ENCODE measurements around the gene CD40.

The CD40 gene
- 0.67 to 3.7 (median 1.8) reads per million in 9 experiments for total RNA-seq

DNA sequence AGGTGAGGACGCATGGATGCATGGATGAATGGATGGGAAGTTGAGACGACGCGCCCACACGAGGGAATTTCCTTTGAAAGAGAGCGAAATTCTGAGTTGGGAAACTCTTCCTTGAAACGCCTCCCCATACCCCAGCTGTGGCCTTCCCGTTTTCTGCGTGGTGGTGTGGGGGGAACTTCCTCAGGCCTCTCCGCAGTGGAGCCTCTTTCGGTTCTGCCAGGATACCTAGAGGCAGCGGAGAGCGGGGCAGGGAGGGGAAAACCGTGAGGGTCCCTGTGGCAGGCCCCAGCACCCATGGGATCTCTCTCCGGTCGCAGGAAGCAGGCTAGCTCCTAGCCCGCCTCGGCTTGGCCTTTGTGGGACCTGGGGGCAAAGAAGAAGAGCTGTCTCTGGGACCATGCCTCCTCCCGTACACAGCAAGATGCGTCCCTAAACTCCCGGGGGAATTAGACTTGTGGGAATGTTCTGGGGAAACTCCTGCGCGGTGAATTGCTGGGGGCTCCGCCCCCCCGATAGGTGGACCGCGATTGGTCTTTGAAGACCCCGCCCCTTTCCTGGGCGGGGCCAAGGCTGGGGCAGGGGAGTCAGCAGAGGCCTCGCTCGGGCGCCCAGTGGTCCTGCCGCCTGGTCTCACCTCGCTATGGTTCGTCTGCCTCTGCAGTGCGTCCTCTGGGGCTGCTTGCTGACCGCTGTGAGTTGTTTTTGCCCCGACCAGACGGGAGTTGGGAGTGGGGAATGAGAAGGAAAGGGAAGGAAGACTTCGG is at the start of gene CD40:
Gene CD40 (plus strand): TSS at position 611 of the 764 bp plus-strand sequence. CDS start 30 bp downstream, at position 641.
- peak; percentile 89 for ATAC-seq (replicated peaks)
- peaks cover 2% of the 10 kb centered on the region for H3K36me3 Mint-ChIP-seq (ENCODE audit: insufficient read depth)
- peak; percentile 53 to 56 (median 54) for DNase-seq
- no peaks in the 10 kb centered on the region for H3K9me3 Mint-ChIP-seq
- H3K4me3 Mint-ChIP-seq = peak within 1 kb of the TSS; percentile 95 to 97
- peaks cover 8 to 15% of the 10 kb centered on the region in 2 donors for H3K4me1 Mint-ChIP-seq (ENCODE audit: low read depth in 2 of 2)
- peaks cover 7 to 33% of the 10 kb centered on the region in 2 donors for H3K27me3 Mint-ChIP-seq
- peak within 1 kb of the TSS; percentile 93 to 94 for H3K27ac Mint-ChIP-seq

DNA sequence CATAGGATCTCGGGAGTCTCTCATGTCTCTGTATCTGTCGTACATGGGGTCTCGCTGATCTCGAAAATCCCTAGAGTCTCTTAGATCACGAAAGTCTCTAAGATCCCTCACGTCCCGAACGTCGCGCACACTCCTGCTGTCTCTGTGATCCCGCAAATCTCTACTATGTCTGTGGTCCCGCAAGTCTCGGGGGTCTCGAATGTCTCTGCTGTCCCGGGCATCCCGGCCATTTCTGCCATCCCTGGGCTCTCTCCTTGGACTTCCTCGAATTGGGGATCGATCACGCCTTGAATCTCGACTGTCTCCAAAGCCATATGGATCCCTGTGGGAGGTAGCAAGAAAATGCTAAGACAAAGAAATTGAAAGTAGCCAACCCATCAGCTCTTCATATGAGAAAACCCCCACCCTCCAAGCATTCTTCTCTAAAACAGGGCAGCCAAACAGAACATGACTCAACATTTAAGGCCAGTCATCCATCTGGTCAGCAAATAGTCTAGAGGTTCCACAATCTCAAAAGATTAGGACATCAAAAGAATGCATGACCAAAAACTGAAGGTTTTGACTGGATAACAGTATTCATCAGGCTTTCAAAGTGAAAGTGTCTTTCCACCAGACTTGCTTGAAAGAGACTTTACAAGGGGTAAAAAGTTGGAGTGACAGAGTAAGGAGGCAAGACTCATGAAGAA is 47.8 kb upstream of the CD40 start:
- peaks cover 3 to 14% of the 10 kb centered on the region in 2 donors for H3K4me1 Mint-ChIP-seq (ENCODE audit: low read depth in 2 of 2)
- no peak for DNase-seq
- no peak overlapping the region for H3K27ac Mint-ChIP-seq
- ATAC-seq (replicated peaks) = no peak
- H3K36me3 Mint-ChIP-seq (ENCODE audit: insufficient read depth) = peaks cover 36% of the 10 kb centered on the region
- H3K27me3 Mint-ChIP-seq = no peaks in the 10 kb centered on the region
- no peaks in the 10 kb centered on the region for H3K9me3 Mint-ChIP-seq
- H3K4me3 Mint-ChIP-seq = no peak overlapping the region

DNA sequence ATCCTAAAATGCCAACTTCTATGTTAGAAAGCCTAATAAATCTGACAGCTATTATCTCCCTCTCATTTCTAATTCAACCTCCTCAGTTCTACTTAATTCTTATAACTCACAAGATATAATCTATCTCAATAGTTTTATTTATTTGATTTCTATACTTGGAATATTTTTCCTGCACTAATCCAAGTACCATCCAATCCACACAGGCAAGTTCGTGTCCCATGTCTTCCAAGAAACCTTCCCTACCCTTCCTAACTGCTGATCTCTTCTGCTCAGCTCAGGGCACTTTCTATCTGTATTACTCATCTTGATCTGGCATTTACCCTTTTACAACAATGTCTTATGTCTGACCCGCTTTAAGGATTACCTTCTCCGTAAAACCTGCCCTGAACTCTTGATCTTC is 46.5 kb upstream of the CD40 start:
- no peak for DNase-seq
- H3K27ac Mint-ChIP-seq = no peak overlapping the region
- no peaks in the 10 kb centered on the region for H3K27me3 Mint-ChIP-seq
- no peak for ATAC-seq (replicated peaks)
- peaks cover 3 to 14% of the 10 kb centered on the region in 2 donors for H3K4me1 Mint-ChIP-seq (ENCODE audit: low read depth in 2 of 2)
- H3K4me3 Mint-ChIP-seq = no peak overlapping the region
- no peaks in the 10 kb centered on the region for H3K9me3 Mint-ChIP-seq
- H3K36me3 Mint-ChIP-seq (ENCODE audit: insufficient read depth) = peaks cover 28% of the 10 kb centered on the region

DNA sequence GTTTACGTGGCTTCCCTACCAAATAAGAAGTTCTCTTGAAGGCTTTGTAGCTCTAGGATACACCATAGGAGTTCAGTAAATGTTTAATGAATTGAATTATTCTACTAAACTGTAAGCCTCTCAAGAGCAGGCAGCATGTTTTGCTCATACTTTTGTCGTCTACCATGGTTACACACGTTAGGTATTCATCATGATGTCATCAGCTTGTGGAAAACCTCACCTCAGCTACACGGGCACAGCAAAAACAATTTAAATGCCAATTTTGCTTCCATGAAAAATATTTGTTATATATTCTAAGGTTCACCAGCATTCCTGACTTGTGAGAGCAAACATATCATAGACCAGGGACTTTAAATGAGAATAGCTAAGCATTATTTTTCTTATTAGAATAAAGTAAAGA is 45.1 kb upstream of the CD40 start:
- H3K4me3 Mint-ChIP-seq = no peak overlapping the region
- no peaks in the 10 kb centered on the region for H3K9me3 Mint-ChIP-seq
- no peak overlapping the region for H3K27ac Mint-ChIP-seq
- H3K27me3 Mint-ChIP-seq = no peaks in the 10 kb centered on the region
- DNase-seq (no peak), ATAC-seq (replicated peaks) (no peak)
- peaks cover 15% of the 10 kb centered on the region for H3K36me3 Mint-ChIP-seq (ENCODE audit: insufficient read depth)
- peaks cover 3 to 19% of the 10 kb centered on the region in 2 donors for H3K4me1 Mint-ChIP-seq (ENCODE audit: low read depth in 2 of 2)

DNA sequence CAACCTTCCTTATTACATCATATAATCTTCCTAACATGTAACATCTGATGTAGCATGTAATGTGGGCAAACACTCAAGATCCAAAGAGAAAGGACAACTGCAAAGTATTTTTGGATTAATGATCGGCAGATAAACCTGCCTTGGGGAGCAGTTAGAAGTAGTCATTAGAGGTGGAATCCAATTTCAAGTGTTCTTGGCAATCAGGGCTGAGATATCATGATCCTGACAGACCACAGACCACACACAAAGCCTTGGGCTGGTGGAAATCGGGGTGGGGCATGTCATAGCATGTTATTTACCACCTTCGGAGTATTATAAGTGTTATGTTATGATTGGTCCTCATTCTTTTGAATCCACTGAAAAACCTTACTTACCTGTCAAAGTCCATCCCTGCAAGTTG is 44.7 kb upstream of the CD40 start:
- H3K36me3 Mint-ChIP-seq (ENCODE audit: insufficient read depth) = peaks cover 14% of the 10 kb centered on the region
- no peaks in the 10 kb centered on the region for H3K27me3 Mint-ChIP-seq
- no peaks in the 10 kb centered on the region for H3K9me3 Mint-ChIP-seq

DNA sequence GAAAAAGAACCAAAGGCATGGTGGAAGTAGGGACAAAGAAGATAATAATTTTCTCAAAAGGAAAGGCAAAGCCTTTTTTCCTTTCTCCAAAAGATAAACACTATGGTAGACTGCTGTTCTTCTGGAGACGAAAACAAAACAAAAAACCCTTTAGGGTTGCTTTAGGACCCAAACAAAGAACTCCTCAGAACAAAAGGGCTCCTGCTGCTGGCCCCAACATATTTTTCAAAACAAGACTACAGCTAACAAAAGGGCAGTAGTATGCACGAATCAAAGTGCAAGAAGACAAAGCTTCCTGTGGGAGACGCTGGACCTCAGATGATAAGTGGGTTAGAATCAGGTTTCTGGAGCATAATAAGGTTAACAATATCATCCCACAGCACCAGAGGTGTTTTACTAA is 44.1 kb upstream of the CD40 start:
- H3K27ac Mint-ChIP-seq = peak overlapping the region in 1 of 2 donors; percentile 71
- H3K36me3 Mint-ChIP-seq (ENCODE audit: insufficient read depth) = peaks cover 13% of the 10 kb centered on the region
- H3K9me3 Mint-ChIP-seq = no peaks in the 10 kb centered on the region
- DNase-seq (no peak), ATAC-seq (replicated peaks) (no peak)
- peaks cover 3 to 18% of the 10 kb centered on the region in 2 donors for H3K4me1 Mint-ChIP-seq (ENCODE audit: low read depth in 2 of 2)
- no peaks in the 10 kb centered on the region for H3K27me3 Mint-ChIP-seq
- no peak overlapping the region for H3K4me3 Mint-ChIP-seq

More for the DNA sequence above, 44.7 kb upstream of the CD40 start:
- no peak for DNase-seq
- Mint-ChIP-seq H3K27ac (peak overlapping the region in 1 of 2 donors; percentile 71), H3K4me1 (ENCODE audit: low read depth in 2 of 2) (peaks cover 3 to 19% of the 10 kb centered on the region in 2 donors), H3K4me3 (no peak overlapping the region)
- no peak for ATAC-seq (replicated peaks)

DNA sequence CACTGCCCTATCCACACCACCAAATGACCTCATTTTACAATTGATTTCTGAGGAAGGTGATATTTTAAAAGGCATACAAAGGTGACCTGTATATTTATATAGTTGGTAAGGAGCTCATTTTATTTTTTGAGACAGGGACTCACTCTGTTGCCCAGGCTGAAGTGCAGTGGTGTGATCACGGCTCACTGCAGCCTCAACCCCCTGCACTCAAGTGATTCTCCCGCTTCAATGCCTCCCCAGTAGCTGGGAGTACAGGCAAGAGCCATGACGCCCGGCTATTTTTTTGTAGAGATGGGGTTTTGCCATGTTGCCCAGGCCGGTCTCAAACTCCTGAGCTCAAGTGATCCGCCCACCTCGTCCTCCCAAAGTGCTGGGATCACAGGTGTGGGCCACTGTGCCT is 41.3 kb upstream of the CD40 start:
- Mint-ChIP-seq H3K4me3 (no peak overlapping the region), H3K4me1 (ENCODE audit: low read depth in 2 of 2) (peaks cover 8 to 24% of the 10 kb centered on the region in 2 donors), H3K27me3 (no peaks in the 10 kb centered on the region), H3K27ac (no peak overlapping the region), H3K36me3 (ENCODE audit: insufficient read depth) (peaks cover 13% of the 10 kb centered on the region), H3K9me3 (no peaks in the 10 kb centered on the region)
- DNase-seq (no peak), ATAC-seq (replicated peaks) (no peak)

DNA sequence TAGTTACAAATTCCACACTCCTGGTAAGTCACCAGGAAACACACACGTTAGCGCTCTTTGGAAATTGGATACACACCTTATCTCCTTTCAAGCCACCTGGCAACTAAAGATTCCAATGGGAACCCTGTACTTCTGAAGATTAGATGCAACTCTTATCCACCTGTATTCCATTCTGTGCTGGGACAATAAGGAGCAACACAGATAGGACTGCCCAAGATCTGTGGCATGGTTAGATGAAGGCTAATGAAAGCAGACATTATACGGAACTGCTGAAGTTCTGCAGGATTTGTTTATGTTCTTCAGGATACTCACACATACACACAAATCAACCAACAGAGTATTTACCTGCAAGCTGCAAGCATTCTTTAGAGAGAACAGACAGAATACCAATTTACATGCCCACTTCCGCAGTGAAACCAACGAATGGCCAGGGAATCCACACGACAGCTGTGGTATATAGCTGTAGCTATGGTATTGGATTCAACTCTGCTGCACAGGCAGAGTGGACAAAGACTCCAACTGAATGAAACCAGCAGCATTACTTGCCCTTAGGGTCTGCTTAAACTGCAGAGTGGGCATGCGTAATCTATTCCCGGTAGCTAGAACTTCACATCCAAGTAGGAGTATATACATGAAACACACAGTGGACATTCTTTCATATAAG is 40.3 kb upstream of the CD40 start:
- DNase-seq (no peak), ATAC-seq (replicated peaks) (no peak)
- Mint-ChIP-seq H3K27me3 (no peaks in the 10 kb centered on the region), H3K9me3 (no peaks in the 10 kb centered on the region), H3K4me1 (ENCODE audit: low read depth in 2 of 2) (peaks cover 10 to 31% of the 10 kb centered on the region in 2 donors), H3K36me3 (ENCODE audit: insufficient read depth) (peaks cover 14% of the 10 kb centered on the region), H3K4me3 (no peak overlapping the region), H3K27ac (peak overlapping the region in 1 of 2 donors; percentile 25)

DNA sequence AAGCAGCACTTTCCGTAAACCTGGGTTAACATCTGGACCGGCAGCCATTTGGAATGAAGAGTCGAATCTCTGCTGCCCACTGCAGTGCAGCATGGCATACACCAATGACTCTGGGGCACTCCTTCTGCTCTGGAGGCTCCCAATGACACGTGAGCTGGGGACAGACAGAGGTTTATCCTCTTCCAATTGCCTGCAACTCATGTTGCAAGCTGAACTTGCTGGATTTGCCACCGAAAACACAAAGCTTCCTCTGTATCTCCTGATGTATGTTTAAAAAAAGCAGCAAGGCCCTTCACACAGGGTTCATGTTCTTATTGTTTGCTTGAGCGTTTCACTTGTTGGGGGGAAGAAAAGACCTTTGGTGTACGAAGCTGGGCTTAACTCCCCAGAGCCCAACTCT is 39.2 kb upstream of the CD40 start:
- Mint-ChIP-seq H3K36me3 (ENCODE audit: insufficient read depth) (peaks cover 15% of the 10 kb centered on the region), H3K9me3 (no peaks in the 10 kb centered on the region), H3K27ac (no peak overlapping the region), H3K27me3 (no peaks in the 10 kb centered on the region), H3K4me1 (ENCODE audit: low read depth in 2 of 2) (peaks cover 14 to 38% of the 10 kb centered on the region in 2 donors), H3K4me3 (no peak overlapping the region)
- ATAC-seq (replicated peaks) = no peak
- no peak for DNase-seq

DNA sequence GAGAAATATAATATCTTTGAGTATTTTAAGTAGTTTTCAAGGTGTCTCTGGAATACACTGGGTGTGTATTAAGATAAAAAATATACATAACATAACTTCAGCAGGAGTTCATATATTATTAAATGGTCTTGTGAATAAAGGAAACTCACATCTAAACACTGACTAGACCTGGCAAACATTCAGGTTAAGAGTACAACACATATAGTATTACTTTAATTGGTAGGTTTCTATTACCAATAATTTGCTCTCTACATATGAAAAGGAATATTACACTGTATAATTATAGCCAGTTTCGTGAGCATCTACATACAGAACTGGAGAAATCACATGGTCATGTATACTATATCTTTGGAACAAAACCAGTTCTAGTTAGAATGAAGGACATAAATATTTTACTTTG is 37.0 kb upstream of the CD40 start:
- DNase-seq (no peak), ATAC-seq (replicated peaks) (no peak)
- Mint-ChIP-seq H3K4me1 (ENCODE audit: low read depth in 2 of 2) (peaks cover 17 to 48% of the 10 kb centered on the region in 2 donors), H3K4me3 (no peak overlapping the region), H3K27ac (no peak overlapping the region), H3K36me3 (ENCODE audit: insufficient read depth) (peaks cover 7% of the 10 kb centered on the region), H3K27me3 (no peaks in the 10 kb centered on the region), H3K9me3 (no peaks in the 10 kb centered on the region)

DNA sequence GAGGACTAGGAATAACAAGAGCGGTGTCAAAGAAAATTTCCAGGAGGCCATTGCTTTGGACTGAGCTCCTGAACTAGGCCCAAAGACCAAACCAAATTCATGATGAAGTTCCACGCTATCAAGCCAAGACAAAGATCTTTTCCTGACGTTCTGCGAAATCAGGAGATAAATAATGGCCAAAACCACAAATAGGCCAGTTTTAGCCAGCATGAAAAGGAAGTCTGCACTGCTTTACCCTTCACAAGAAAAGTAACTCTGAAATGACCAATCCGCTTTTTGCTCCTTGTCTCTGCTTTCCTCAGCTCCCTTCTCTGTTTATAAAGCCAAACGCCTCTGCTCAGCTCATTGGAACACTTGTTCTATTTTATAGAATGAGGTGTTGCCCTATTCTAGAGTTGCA is 35.0 kb upstream of the CD40 start:
- Mint-ChIP-seq H3K9me3 (no peaks in the 10 kb centered on the region), H3K36me3 (ENCODE audit: insufficient read depth) (peaks cover 7% of the 10 kb centered on the region), H3K4me3 (no peak overlapping the region), H3K4me1 (ENCODE audit: low read depth in 2 of 2) (peaks cover 28 to 63% of the 10 kb centered on the region in 2 donors), H3K27me3 (no peaks in the 10 kb centered on the region), H3K27ac (peak overlapping the region in 1 of 2 donors; percentile 26)
- DNase-seq (no peak), ATAC-seq (replicated peaks) (no peak)

DNA sequence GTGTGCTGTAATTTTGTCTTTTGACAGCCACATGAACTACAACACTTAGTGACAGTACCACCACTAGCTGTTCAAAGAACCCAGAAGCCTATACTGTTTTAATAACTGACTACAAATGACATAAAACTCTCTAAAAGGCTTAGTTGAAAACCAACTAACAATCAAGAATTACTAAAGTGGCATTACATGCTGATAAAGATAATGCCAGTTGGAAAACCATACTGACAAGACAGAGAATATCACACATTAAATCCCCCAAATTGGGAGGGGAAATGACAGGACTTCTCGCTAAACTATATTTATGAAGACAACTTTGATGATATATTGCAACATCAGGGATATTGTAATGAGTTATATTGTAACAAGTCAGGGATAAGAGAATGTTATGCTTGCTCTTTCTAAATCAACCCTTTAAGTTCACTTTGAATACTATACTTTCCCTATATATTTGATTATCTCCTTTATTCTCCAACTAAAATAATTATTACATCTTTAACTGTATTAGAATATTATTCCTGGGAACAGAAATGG is 34.5 kb upstream of the CD40 start:
- DNase-seq (no peak), ATAC-seq (replicated peaks) (no peak)
- peak overlapping the region in 1 of 2 donors; percentile 26 for H3K27ac Mint-ChIP-seq
- H3K4me1 Mint-ChIP-seq (ENCODE audit: low read depth in 2 of 2) = peaks cover 31 to 68% of the 10 kb centered on the region in 2 donors
- H3K4me3 Mint-ChIP-seq = no peak overlapping the region
- H3K27me3 Mint-ChIP-seq = no peaks in the 10 kb centered on the region
- H3K36me3 Mint-ChIP-seq (ENCODE audit: insufficient read depth) = peaks cover 4% of the 10 kb centered on the region
- no peaks in the 10 kb centered on the region for H3K9me3 Mint-ChIP-seq

DNA sequence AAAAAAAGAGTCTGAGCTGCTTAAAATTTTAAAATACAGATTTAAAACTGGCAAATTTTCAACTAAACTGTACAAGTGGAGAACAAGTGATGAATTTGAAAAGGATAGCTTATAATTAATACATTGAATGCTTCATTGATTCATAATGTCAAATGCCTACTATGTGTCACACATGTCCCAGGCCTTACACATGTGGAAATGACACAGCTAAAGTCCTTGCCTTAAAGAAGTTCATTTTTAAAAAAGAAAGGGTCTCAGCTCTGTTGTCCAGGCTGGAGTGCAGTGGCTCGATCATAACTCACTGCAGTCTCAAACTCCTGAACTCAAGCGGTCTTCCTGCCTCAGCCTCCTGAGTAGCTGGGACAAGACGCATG is 33.3 kb upstream of the CD40 start:
- ATAC-seq (replicated peaks) (no peak), DNase-seq (no peak)
- peak overlapping the region in 1 of 2 donors; percentile 8 for H3K4me3 Mint-ChIP-seq
- peaks cover 13% of the 10 kb centered on the region for H3K36me3 Mint-ChIP-seq (ENCODE audit: insufficient read depth)
- peaks cover 30 to 66% of the 10 kb centered on the region in 2 donors for H3K4me1 Mint-ChIP-seq (ENCODE audit: low read depth in 2 of 2)
- H3K9me3 Mint-ChIP-seq = no peaks in the 10 kb centered on the region
- no peak overlapping the region for H3K27ac Mint-ChIP-seq
- no peaks in the 10 kb centered on the region for H3K27me3 Mint-ChIP-seq
